Head of caudate nucleus (tissue), 42 donors: ENCODE measurements around the gene SRP68.

Experiments used
- DNase-seq, 42 donors: peaks; one replicate each; pipeline versions ENCODE4 v3.0.0 to v3.0.0-alpha.2; 2020 to 2021; ENCODE audit warnings: mixed read lengths in 7 of 42
- intact Hi-C: fragments of 100-400 bp; cut with DNase I; formaldehyde crosslinking; loops from one replicate; pipeline ENCODE4 v1.15.0; 2022

SRP68 gene

DNA sequence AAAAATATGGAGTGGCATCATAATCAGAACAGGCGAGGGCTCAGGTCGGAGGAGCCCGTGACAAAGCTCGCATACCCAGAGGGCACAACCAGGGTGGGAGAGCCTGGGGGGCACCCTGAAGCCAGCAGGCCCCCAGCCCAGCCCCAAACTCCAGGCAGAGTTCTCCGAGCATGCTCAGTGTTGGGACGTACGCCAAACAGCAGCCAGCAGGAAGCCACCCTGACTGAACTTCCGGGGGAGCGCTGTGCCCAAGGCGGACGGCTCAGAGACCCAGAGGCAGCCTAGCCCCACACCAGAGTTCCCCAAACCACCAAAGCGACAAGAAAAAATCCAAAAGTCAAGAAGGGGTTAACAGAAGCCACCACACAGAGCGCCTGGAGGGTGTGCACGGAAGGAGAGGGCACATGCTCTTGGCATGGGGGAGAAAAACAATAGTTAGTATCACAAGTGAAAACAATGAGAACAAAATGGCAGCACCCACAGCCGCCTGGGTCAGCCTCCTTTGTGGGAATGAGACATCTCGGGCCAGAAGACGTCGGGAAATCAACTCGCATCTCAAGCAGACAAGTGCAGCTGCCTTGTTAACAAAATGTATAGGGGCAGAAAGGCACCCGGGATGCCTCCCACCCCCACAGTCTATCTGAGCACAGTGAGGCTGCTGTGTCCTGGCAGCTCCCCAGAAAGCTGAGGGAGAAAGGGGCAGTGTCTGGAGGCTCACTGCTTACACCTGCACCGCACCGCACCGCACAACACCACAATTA is 19.4 kb upstream of the SRP68 start:
- intact Hi-C loops: no loop called here
- peak in 1 of 42 donors; percentile 44 for DNase-seq

- intact Hi-C loops: no loop called here
- no peak for DNase-seq
These were observed 18.3 kb upstream of the SRP68 start for GRCh38 chr17:76090517-76091129.

DNA sequence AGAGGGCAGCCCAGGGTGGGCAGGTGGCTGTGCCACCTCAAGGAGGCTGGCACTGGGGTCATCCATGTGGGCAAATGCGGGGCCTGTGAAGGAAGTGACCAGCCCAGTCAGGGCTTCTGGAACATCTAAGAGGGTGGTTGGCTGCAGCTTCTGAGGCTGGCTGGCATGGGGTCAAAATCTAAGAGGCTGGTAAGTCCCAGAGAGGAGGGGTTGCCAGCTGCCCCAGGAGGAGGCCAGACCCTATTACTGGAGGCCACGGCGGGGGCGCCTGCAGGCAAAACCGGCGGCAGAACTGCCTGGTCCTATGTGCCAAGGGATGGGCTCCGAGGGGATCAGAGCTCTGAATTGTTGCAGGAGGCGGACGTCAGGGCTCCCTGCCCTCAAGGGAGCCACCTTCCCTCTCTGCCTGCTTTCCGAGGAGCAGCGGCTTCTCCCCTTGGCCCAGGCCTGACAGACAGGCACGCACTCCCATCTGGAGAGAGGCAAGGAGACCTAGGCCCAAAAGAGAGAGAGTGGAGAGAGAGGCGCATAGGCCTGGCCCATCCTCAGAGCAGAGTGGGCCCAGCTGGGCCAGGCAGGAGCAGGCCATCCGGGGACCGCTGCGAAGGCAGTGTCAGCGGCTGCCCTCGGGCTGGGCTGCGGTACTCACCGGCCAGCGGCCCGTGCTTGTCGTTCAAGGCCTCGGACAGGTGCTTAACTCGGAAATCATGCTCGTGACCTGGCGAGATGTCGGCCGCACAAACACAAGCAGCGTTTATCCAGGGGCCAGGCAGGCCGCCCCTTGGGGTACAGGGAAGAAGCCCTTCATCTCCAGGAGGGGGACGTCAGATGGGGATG is 17.6 kb upstream of the SRP68 start:
- intact Hi-C loops: no loop called here

DNA sequence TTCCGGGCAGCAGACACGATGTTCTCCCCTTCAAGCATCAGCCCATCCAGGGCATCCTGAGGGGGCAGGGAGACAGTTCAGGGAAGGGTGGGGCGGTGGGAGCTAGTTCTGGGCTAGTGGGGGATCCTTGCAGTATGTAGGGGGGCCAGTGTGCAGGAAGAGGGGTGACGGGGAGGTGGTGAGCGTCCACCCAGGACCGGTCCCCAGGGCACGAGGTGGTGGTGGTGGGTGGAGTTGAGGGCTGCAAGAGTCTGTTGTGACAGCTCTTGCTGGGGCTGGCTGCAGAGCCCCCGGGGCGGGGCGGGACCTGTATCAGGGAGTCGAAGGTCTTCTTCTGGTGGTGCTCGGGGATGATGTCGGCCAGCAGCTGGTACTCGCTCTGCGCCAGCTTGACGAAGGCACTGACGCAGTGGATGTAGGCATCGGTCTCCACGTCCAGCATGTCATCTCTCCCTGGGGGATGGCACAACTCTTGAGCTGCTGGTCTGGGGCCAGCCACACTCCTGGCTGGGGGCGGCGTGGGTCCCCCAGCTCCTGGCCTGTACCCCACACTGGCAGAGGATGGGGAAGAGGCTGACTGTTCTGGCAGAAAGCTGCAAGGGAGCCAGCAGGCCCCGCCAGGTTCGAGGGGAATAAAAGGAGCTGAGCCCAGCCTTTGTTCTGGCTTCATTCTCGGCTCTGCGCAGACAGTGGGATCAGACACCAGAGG is 16.7 kb upstream of the SRP68 start:
- peak in 1 of 42 donors; percentile 11 for DNase-seq
- intact Hi-C loops: no loop called here

More for the DNA sequence above, 17.6 kb upstream of the SRP68 start:
- peak in 1 of 42 donors; percentile 17 for DNase-seq

- peak in 1 of 42 donors; percentile 8 for DNase-seq
- intact Hi-C loops: no loop called here
These were observed 15.9 kb upstream of the SRP68 start for GRCh38 chr17:76088041-76088867.

GRCh38 chr17:76087531-76087930 is 15.2 kb upstream of the SRP68 start:
- no peak for DNase-seq

DNA sequence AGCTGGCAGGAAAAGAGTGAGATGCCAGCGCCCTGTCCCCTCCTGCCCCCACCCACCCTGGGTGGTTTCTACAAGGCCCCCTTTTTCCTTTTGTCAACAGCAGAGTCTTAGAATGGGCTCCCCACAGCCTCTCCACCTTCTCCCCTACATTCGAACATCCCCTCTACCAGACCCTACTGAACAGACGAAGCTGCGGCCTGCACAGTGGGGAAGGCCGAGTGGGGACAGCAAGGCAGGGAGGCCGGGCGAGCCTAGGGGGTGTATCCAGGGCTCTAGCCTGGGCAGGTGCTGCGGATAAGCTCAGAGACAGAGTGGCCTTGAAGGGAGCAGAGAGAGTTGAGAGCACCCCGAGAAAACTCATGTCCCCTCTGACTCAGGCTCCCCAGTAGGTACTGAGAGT is 14.1 kb upstream of the SRP68 start:
- no peak for DNase-seq

More at GRCh38 chr17:76087531-76087930, 15.2 kb upstream of the SRP68 start:
- intact Hi-C loops: no loop called here

GRCh38 chr17:76085731-76086366 is 13.5 kb upstream of the SRP68 start:
- DNase-seq: no peak
- intact Hi-C loops: no loop called here

More for the DNA sequence above, 14.1 kb upstream of the SRP68 start:
- intact Hi-C loops: no loop called here

- intact Hi-C loops: no loop called here
- peak in 1 of 42 donors; percentile 4 for DNase-seq
These were observed 12.9 kb upstream of the SRP68 start for GRCh38 chr17:76085066-76085730.

DNA sequence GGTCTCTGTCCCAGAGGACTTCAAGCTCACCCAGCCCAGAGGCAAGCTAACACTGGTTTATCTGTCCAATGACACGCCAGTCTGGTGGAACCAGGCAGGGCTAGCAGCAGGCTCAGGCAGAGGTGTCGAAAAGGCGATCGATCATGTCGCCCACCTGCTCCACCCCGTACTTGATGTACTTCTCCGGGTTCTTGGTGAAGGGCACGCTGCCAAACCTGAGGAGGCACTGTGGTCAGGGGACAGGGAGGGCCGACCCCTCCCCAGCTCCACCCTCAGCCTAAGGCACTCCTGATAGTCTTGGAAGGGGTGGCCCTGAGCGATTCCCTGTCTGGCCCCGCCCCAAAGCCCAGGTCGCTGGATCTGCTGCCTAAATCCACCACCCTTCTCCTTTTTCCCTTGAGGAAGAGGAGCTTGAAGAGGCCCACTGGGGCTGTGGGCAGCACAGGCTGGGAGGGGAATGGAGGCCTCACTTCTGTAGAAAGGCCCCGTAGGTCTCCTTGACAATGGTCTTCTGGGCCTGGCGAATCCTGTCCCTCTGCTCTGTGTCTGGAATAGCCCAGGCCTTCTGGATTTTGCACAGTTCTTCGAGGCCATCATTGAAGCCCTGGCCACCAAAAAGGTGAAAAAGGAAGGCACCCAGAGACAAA is 11.3 kb upstream of the SRP68 start:
- intact Hi-C loops: no loop called here
- peak in 2 of 42 donors; percentile 17 to 21 for DNase-seq

GRCh38 chr17:76082326-76083251 is 10.3 kb upstream of the SRP68 start:
- peak in 2 of 42 donors; percentile 15 to 24 for DNase-seq
- intact Hi-C loops: no loop called here

- DNase-seq: peak in 3 of 42 donors; percentile 12 to 23 (median 16)
- intact Hi-C loops: no loop called here
These were observed 9.2 kb upstream of the SRP68 start for GRCh38 chr17:76081295-76082210.

DNA sequence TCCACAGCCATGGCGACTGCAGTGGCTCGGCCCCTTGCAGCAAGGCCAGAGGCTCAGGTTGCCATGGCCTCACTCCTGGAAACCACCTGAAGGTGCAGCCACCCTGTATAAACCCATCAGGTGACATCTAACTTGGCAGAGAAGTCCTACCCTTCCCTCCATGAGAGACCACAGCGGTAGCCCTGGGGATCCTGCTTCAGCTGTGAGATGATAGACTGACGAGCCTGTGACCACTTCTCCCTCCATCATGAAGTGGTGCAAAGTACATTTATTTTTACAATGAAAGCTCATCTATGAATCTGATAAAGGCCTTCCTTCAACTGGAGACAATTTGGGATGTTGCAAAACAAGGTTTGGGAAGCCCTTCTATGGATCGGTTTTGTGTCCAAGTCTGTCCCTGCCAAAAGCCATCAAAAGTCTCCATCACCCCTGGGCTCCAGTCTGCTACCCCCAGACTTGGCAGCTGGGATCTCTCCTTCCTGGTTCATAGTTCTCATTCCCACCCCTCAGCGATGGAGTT is 8.5 kb upstream of the SRP68 start:
- no peak for DNase-seq
- intact Hi-C loops: no loop called here
